DOHH2 (cell line): ENCODE measurements around the gene GABRA4.

Experiments used
- H3F3A ChIP-seq: fragments of 200-600 bp; sonication (generic), shearing (Covaris generic); 2 replicates; pipeline ENCODE4 v1.6.0; 2016; ENCODE audit warnings: antibody characterized with exemption, mild to moderate bottlenecking; ENCODE audit not compliant: control insufficient read depth, insufficient read depth
- H3K27ac ChIP-seq: fragments of 200-600 bp; sonication (generic); 2 replicates; pipeline ENCODE4 v1.5.1; 2014; ENCODE audit warnings: low read depth, mild to moderate bottlenecking, low read length, moderate library complexity
- H3K27me3 ChIP-seq: fragments of 200-600 bp; sonication (generic); 2 replicates; pipeline ENCODE4 v1.6.1; 2014; ENCODE audit warnings: mild to moderate bottlenecking, low read length, mixed read lengths; ENCODE audit not compliant: control insufficient read depth
- H3K36me3 ChIP-seq: fragments of 200-600 bp; sonication (generic); 2 replicates; pipeline ENCODE4 v1.6.1; 2014; ENCODE audit warnings: mild to moderate bottlenecking, low read length, moderate library complexity, mixed read lengths; ENCODE audit not compliant: control insufficient read depth
- H3K4me1 ChIP-seq: fragments of 200-600 bp; sonication (generic); 2 replicates; pipeline ENCODE4 v1.6.1; 2014; ENCODE audit warnings: mild to moderate bottlenecking, low read length, mixed read lengths; ENCODE audit not compliant: control insufficient read depth
- H3K4me2 ChIP-seq: fragments of 200-600 bp; sonication (generic); 2 replicates; pipeline ENCODE4 v1.6.0; 2014; ENCODE audit warnings: mild to moderate bottlenecking, low read length, moderate library complexity
- H3K4me3 ChIP-seq: fragments of 200-600 bp; sonication (generic); 2 replicates; pipeline ENCODE4 v1.5.1; 2014; ENCODE audit warnings: mild to moderate bottlenecking, low read length, mixed read lengths
- H3K79me2 ChIP-seq: fragments of 200-600 bp; sonication (generic); 2 replicates; pipeline ENCODE4 v1.6.1; 2014; ENCODE audit warnings: mild to moderate bottlenecking, low read length, mixed read lengths; ENCODE audit not compliant: control insufficient read depth
- H3K9me2 ChIP-seq: fragments of 200-600 bp; sonication (generic); replicated peaks from 2 replicates; pipeline ENCODE4 v1.6.1; 2014; ENCODE audit warnings: mild to moderate bottlenecking, low read length, mixed read lengths; ENCODE audit not compliant: control insufficient read depth
- H3K9me3 ChIP-seq: fragments of 200-600 bp; sonication (generic); 2 replicates; pipeline ENCODE4 v1.6.1; 2014; ENCODE audit warnings: antibody characterized with exemption, low read length, mixed read lengths; ENCODE audit not compliant: control insufficient read depth, insufficient read depth
- H4K20me1 ChIP-seq: fragments of 200-600 bp; sonication (generic); 2 replicates; pipeline ENCODE4 v1.6.0; 2014; ENCODE audit warnings: low read depth, mild to moderate bottlenecking, antibody characterized with exemption, low read length, moderate library complexity; ENCODE audit not compliant: control insufficient read depth, insufficient read depth
- CTCF ChIP-seq: fragments of 200-600 bp; sonication (generic); IDR thresholded peaks from one replicate; pipeline ENCODE4 v1.5.1; 2014; ENCODE audit warnings: antibody characterized with exemption, mild to moderate bottlenecking, low read depth, low read length; ENCODE audit not compliant: poor library complexity, severe bottlenecking
- EZH2phosphoT487 ChIP-seq: fragments of 200-600 bp; sonication (generic); IDR thresholded peaks from 2 replicates; pipeline ENCODE4 v1.6.1; 2017; ENCODE audit warnings: borderline replicate concordance, mild to moderate bottlenecking, antibody characterized with exemption, low read length, moderate library complexity, mixed read lengths

GABRA4 gene

GRCh38 chr4:46958742-46959488, 34.5 kb downstream of the GABRA4 start:
- H3K4me3 ChIP-seq = no peak overlapping the region

GRCh38 chr4:46956451-46956850, 36.9 kb downstream of the GABRA4 start:
- TF ChIP-seq EZH2phosphoT487 (no peak), CTCF (no peak)
- Histone ChIP-seq H3K9me3 (no peaks in the 10 kb centered on the region), H3K27me3 (no peaks in the 10 kb centered on the region), H3K79me2 (no peaks in the 10 kb centered on the region), H3K36me3 (no peaks in the 10 kb centered on the region), H3F3A (no peaks in the 10 kb centered on the region), H3K9me2 (no peaks in the 10 kb centered on the region), H3K4me3 (no peak overlapping the region), H3K4me1 (no peaks in the 10 kb centered on the region), H3K27ac (no peak overlapping the region), H4K20me1 (no peaks in the 10 kb centered on the region), H3K4me2 (no peak overlapping the region)

More at GRCh38 chr4:46958742-46959488, 34.5 kb downstream of the GABRA4 start:
- TF ChIP-seq CTCF = no peak
- TF ChIP-seq EZH2phosphoT487 = no peak
- Histone ChIP-seq H3K9me3 (no peaks in the 10 kb centered on the region), H3K4me1 (no peaks in the 10 kb centered on the region), H3K27me3 (no peaks in the 10 kb centered on the region), H3K27ac (no peak overlapping the region), H3K9me2 (no peaks in the 10 kb centered on the region), H3F3A (no peaks in the 10 kb centered on the region), H3K4me2 (no peak overlapping the region), H3K79me2 (no peaks in the 10 kb centered on the region), H3K36me3 (no peaks in the 10 kb centered on the region), H4K20me1 (no peaks in the 10 kb centered on the region)

GRCh38 chr4:46955601-46956000, 37.8 kb downstream of the GABRA4 start:
- Histone ChIP-seq H3F3A (no peaks in the 10 kb centered on the region), H3K9me3 (no peaks in the 10 kb centered on the region), H3K36me3 (no peaks in the 10 kb centered on the region), H3K4me2 (no peak overlapping the region), H3K9me2 (no peaks in the 10 kb centered on the region), H4K20me1 (no peaks in the 10 kb centered on the region), H3K79me2 (no peaks in the 10 kb centered on the region), H3K4me1 (no peaks in the 10 kb centered on the region), H3K4me3 (no peak overlapping the region), H3K27ac (no peak overlapping the region), H3K27me3 (no peaks in the 10 kb centered on the region)
- no peak for TF ChIP-seq CTCF
- TF ChIP-seq EZH2phosphoT487 = no peak
